Prostate gland (tissue), 2 donors: Measurements from ENCODE around the gene NAPG.

ENCODE experiments used
- POLR2A ChIP-seq: fragments of 450-650 bp; IDR thresholded peaks from one replicate; pipeline ENCODE4 v1.6.1; 2016; ENCODE audit warnings: antibody characterized with exemption, mild to moderate bottlenecking
- POLR2AphosphoS5 ChIP-seq: sonication (generic); formaldehyde crosslinking; IDR thresholded peaks from one replicate; pipeline ENCODE4 v1.6.1; 2017; ENCODE audit warnings: antibody characterized with exemption
- TF ChIP-seq, protein P1 (sequence below), 4 experiments: fragments of 200-600 bp in 2 of 4; fragments of 450-650 bp in 2 of 4; sonication (generic) in 2 of 4; IDR thresholded peaks; 1 replicate in 3 of 4; 2 replicates in 1 of 4; pipeline ENCODE4 v1.5.1; 2016 to 2019; ENCODE audit warnings: antibody characterized with exemption in 4 of 4, mild to moderate bottlenecking in 2 of 4, moderate library complexity in 2 of 4

- TF ChIP-seq, protein P1, sequence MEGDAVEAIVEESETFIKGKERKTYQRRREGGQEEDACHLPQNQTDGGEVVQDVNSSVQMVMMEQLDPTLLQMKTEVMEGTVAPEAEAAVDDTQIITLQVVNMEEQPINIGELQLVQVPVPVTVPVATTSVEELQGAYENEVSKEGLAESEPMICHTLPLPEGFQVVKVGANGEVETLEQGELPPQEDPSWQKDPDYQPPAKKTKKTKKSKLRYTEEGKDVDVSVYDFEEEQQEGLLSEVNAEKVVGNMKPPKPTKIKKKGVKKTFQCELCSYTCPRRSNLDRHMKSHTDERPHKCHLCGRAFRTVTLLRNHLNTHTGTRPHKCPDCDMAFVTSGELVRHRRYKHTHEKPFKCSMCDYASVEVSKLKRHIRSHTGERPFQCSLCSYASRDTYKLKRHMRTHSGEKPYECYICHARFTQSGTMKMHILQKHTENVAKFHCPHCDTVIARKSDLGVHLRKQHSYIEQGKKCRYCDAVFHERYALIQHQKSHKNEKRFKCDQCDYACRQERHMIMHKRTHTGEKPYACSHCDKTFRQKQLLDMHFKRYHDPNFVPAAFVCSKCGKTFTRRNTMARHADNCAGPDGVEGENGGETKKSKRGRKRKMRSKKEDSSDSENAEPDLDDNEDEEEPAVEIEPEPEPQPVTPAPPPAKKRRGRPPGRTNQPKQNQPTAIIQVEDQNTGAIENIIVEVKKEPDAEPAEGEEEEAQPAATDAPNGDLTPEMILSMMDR (IDR thresholded peaks at IDR 0.05): no peak
- TF ChIP-seq POLR2A (no peak), POLR2AphosphoS5 (no peak)
Measured at GRCh38 chr18:10477121-10477862, 48.5 kb upstream of the NAPG start.
